ENCODE data around the gene TTLL11.

The TTLL11 gene

GRCh38 chr9:121813519-121814210, 279.4 kb downstream of the TTLL11 start:
- Histone ChIP-seq H3K27me3 (ENCODE audit: control insufficient read depth, insufficient read depth, low read length) (no peaks in the 10 kb centered on the region), H3K4me2 (ENCODE audit: low read length) (no peak overlapping the region), H3K36me3 (ENCODE audit: insufficient read depth, low read length) (peaks cover 2% of the 10 kb centered on the region), H3K4me1 (ENCODE audit: control insufficient read depth, insufficient read depth, low read length) (no peaks in the 10 kb centered on the region), H3K4me3 (ENCODE audit: low read length) (no peak overlapping the region), H3K9ac (ENCODE audit: low read depth, low read length) (no peak overlapping the region), H3K9me3 (replicated peaks; ENCODE audit: low read length) (no peaks in the 10 kb centered on the region)

DNA sequence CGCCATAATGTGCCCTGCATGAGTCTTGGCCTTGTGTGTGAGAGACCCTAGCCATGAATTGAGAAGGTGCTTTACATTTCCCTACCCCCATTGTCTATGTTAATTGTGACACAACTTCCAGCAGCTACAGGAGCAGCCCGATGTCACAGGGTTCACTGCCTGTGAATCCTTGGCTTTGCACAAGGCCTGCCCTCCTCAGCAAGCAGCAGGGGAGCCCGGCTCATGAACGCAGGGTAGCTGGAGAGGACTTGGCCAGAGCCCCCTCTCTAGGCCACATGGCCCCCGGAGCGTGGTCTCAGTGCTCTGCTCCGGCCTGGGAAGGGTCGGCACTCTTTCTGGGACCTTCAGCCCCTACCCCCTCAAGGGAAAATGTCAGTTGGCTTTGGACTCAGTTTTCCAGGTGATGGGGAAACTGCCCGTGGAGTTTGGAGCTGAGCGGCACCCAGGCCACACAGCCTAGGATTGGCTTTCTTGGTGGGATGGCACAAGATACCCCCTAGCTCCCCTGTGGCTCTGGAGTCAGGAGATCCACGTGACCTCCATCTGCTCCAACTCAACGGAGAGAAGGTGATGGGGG, 280.9 kb downstream of the TTLL11 start:
- no peak overlapping the region for H3K4me3 ChIP-seq (ENCODE audit: low read length)
- H3K9me3 ChIP-seq (replicated peaks; ENCODE audit: low read length): no peaks in the 10 kb centered on the region
- no peaks in the 10 kb centered on the region for H3K27me3 ChIP-seq (ENCODE audit: control insufficient read depth, insufficient read depth, low read length)
- no peak overlapping the region for H3K9ac ChIP-seq (ENCODE audit: low read depth, low read length)
- H3K4me1 ChIP-seq (ENCODE audit: control insufficient read depth, insufficient read depth, low read length): peaks cover 6% of the 10 kb centered on the region
- H3K4me2 ChIP-seq (ENCODE audit: low read length): no peak overlapping the region
- H3K36me3 ChIP-seq (ENCODE audit: insufficient read depth, low read length): no peaks in the 10 kb centered on the region

GRCh38 chr9:121811751-121812150, 281.4 kb downstream of the TTLL11 start:
- H3K4me1 ChIP-seq (ENCODE audit: control insufficient read depth, insufficient read depth, low read length): peaks cover 6% of the 10 kb centered on the region
- H3K9ac ChIP-seq (ENCODE audit: low read depth, low read length): no peak overlapping the region
- no peaks in the 10 kb centered on the region for H3K27me3 ChIP-seq (ENCODE audit: control insufficient read depth, insufficient read depth, low read length)
- no peaks in the 10 kb centered on the region for H3K36me3 ChIP-seq (ENCODE audit: insufficient read depth, low read length)
- no peak overlapping the region for H3K4me2 ChIP-seq (ENCODE audit: low read length)
- H3K4me3 ChIP-seq (ENCODE audit: low read length): no peak overlapping the region
- no peaks in the 10 kb centered on the region for H3K9me3 ChIP-seq (replicated peaks; ENCODE audit: low read length)

GRCh38 chr9:121811140-121811539, 282.0 kb downstream of the TTLL11 start:
- Histone ChIP-seq H3K9ac (ENCODE audit: low read depth, low read length) (no peak overlapping the region), H3K9me3 (replicated peaks; ENCODE audit: low read length) (no peaks in the 10 kb centered on the region), H3K36me3 (ENCODE audit: insufficient read depth, low read length) (no peaks in the 10 kb centered on the region), H3K27me3 (ENCODE audit: control insufficient read depth, insufficient read depth, low read length) (no peaks in the 10 kb centered on the region), H3K4me3 (ENCODE audit: low read length) (no peak overlapping the region), H3K4me1 (ENCODE audit: control insufficient read depth, insufficient read depth, low read length) (peaks cover 6% of the 10 kb centered on the region), H3K4me2 (ENCODE audit: low read length) (no peak overlapping the region)

- Histone ChIP-seq H3K4me3 (ENCODE audit: low read length) (no peak overlapping the region), H3K36me3 (ENCODE audit: insufficient read depth, low read length) (no peaks in the 10 kb centered on the region), H3K27me3 (ENCODE audit: control insufficient read depth, insufficient read depth, low read length) (no peaks in the 10 kb centered on the region), H3K4me2 (ENCODE audit: low read length) (no peak overlapping the region), H3K4me1 (ENCODE audit: control insufficient read depth, insufficient read depth, low read length) (peaks cover 6% of the 10 kb centered on the region), H3K9me3 (replicated peaks; ENCODE audit: low read length) (no peaks in the 10 kb centered on the region), H3K9ac (ENCODE audit: low read depth, low read length) (no peak overlapping the region)
These were observed 282.6 kb downstream of the TTLL11 start for GRCh38 chr9:121810489-121810888.

DNA sequence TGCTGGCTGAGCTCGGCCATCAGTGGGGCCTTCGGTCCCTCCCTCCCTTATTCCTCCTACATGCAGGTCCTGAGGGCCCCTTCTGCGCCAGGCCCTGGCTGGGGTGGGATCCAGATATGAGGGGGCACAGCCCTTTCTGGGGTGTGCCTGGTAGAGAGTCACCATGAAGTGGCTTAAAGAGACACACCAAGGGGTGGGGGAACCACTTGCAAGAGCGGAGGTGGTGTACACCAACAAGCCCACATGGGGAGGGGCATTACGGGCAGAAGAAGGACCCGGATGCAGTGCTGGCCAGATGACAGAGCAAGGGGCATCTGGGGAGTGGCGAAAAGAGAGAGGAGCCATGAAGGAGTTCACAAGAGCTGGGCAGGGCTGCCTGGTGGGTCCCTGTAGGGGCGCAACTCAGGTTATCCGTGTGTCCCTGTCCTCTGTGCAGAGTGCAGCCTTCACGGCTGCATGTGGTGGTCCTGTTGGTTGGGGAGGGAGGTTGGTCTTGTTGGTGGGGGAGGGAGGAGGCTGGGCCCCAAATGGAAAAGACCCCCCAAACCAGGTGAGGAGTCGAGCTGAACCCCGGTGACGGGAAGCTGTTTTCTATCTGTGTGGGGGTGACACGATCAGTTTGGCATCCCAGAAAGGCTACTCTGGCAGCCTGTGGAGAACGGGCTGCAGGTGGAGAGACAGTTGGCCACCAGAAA, 283.6 kb downstream of the TTLL11 start:
- Histone ChIP-seq H3K4me2 (ENCODE audit: low read length) (no peak overlapping the region), H3K4me3 (ENCODE audit: low read length) (no peak overlapping the region), H3K36me3 (ENCODE audit: insufficient read depth, low read length) (no peaks in the 10 kb centered on the region), H3K9me3 (replicated peaks; ENCODE audit: low read length) (no peaks in the 10 kb centered on the region), H3K9ac (ENCODE audit: low read depth, low read length) (no peak overlapping the region), H3K4me1 (ENCODE audit: control insufficient read depth, insufficient read depth, low read length) (peaks cover 6% of the 10 kb centered on the region), H3K27me3 (ENCODE audit: control insufficient read depth, insufficient read depth, low read length) (no peaks in the 10 kb centered on the region)

GRCh38 chr9:121808781-121809180, 284.3 kb downstream of the TTLL11 start:
- Histone ChIP-seq H3K27me3 (ENCODE audit: control insufficient read depth, insufficient read depth, low read length) (no peaks in the 10 kb centered on the region), H3K36me3 (ENCODE audit: insufficient read depth, low read length) (no peaks in the 10 kb centered on the region), H3K4me3 (ENCODE audit: low read length) (no peak overlapping the region), H3K4me1 (ENCODE audit: control insufficient read depth, insufficient read depth, low read length) (peaks cover 6% of the 10 kb centered on the region), H3K4me2 (ENCODE audit: low read length) (no peak overlapping the region), H3K9me3 (replicated peaks; ENCODE audit: low read length) (no peaks in the 10 kb centered on the region), H3K9ac (ENCODE audit: low read depth, low read length) (no peak overlapping the region)

GRCh38 chr9:121807823-121808278, 285.3 kb downstream of the TTLL11 start:
- Histone ChIP-seq H3K4me3 (ENCODE audit: low read length) (no peak overlapping the region), H3K36me3 (ENCODE audit: insufficient read depth, low read length) (no peaks in the 10 kb centered on the region), H3K4me1 (ENCODE audit: control insufficient read depth, insufficient read depth, low read length) (peaks cover 6% of the 10 kb centered on the region), H3K27me3 (ENCODE audit: control insufficient read depth, insufficient read depth, low read length) (peaks cover 3% of the 10 kb centered on the region), H3K9me3 (replicated peaks; ENCODE audit: low read length) (no peaks in the 10 kb centered on the region), H3K4me2 (ENCODE audit: low read length) (peak overlapping the region; percentile 51), H3K9ac (ENCODE audit: low read depth, low read length) (no peak overlapping the region)

DNA sequence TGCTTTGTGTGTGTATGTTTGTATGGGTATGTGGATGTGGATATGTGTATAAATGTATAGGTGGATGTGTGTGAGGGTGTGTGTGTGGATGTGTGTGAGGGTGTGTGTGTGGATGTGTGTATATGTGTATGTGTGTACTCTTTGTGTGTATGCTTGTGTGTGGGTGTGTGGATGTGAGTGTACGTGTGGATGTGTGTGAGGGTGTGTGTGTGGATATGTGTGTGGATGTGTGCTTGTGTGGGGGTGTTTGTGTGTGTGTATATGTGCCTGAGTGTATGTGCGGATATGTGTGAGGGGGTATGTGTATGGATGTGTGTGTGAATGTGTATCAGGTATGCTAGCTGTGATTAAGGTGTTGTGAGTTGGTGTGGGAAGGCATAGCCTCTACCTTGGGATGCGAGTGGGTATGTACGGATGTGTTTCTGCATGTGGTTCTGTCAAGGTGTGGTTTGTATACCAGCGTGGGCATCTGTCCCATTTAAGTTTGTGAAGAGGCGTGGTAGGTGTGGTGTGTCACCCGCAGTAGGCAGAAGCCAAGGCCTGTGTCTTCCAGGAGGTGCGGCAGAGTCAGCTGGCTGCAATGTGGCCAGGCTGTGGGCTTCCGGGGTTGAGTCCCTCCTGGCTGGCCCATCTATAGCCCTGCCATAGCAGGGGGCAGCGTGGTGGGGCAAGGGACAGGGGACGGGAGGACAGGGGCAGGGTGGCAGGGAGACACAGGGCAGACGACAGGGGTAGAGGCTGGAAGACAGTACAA, 285.9 kb downstream of the TTLL11 start:
- peaks cover 6% of the 10 kb centered on the region for H3K4me1 ChIP-seq (ENCODE audit: control insufficient read depth, insufficient read depth, low read length)
- no peaks in the 10 kb centered on the region for H3K36me3 ChIP-seq (ENCODE audit: insufficient read depth, low read length)
- H3K9me3 ChIP-seq (replicated peaks; ENCODE audit: low read length): no peaks in the 10 kb centered on the region
- no peak overlapping the region for H3K9ac ChIP-seq (ENCODE audit: low read depth, low read length)
- H3K27me3 ChIP-seq (ENCODE audit: control insufficient read depth, insufficient read depth, low read length): peaks cover 3% of the 10 kb centered on the region
- H3K4me3 ChIP-seq (ENCODE audit: low read length): no peak overlapping the region
- H3K4me2 ChIP-seq (ENCODE audit: low read length): peak overlapping the region; percentile 51

DNA sequence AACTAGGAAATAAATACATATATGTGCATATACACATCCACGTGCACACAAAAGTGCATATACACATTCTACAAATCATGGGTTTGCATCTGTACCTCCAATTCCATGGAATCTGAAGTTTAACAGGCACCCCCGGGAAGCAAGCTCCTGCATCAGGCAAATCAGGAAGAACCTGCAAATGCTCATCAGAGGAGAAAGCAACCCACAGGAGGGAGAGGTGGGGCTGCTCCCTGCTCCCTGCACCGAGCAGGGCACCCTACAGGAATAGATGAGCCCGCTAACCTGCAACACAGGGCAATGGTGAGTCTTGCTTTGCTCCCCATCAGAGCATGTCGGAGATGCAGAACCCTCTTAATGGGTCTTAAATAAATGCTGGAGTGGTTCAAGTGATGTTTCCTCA, 290.4 kb downstream of the TTLL11 start:
- no peak overlapping the region for H3K9ac ChIP-seq (ENCODE audit: low read depth, low read length)
- no peak overlapping the region for H3K4me3 ChIP-seq (ENCODE audit: low read length)
- peaks cover 3% of the 10 kb centered on the region for H3K4me1 ChIP-seq (ENCODE audit: control insufficient read depth, insufficient read depth, low read length)
- peaks cover 6% of the 10 kb centered on the region for H3K27me3 ChIP-seq (ENCODE audit: control insufficient read depth, insufficient read depth, low read length)
- H3K4me2 ChIP-seq (ENCODE audit: low read length): no peak overlapping the region
- H3K9me3 ChIP-seq (replicated peaks; ENCODE audit: low read length): no peaks in the 10 kb centered on the region
- no peaks in the 10 kb centered on the region for H3K36me3 ChIP-seq (ENCODE audit: insufficient read depth, low read length)

DNA sequence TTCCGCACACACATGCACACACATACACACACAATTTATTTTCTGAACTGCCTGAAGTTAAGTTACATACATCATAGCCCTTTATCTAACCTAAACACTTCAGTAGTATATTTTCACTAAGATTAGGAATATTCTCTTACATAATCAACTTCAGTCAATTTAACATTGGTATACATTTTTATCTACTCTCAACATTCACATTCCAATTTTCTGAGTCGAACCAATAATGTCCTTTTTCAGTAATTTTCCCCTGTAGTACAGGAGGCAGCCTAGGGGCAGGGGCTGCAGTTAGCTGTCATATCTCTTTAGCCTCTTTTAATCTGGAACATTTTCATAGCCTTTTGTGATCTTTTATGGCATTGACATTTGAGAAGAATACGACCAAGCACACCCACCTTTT, 291.5 kb downstream of the TTLL11 start:
- H3K9ac ChIP-seq (ENCODE audit: low read depth, low read length): no peak overlapping the region
- no peak overlapping the region for H3K4me3 ChIP-seq (ENCODE audit: low read length)
- no peaks in the 10 kb centered on the region for H3K4me1 ChIP-seq (ENCODE audit: control insufficient read depth, insufficient read depth, low read length)
- H3K27me3 ChIP-seq (ENCODE audit: control insufficient read depth, insufficient read depth, low read length): peaks cover 6% of the 10 kb centered on the region
- no peaks in the 10 kb centered on the region for H3K9me3 ChIP-seq (replicated peaks; ENCODE audit: low read length)
- H3K4me2 ChIP-seq (ENCODE audit: low read length): no peak overlapping the region
- no peaks in the 10 kb centered on the region for H3K36me3 ChIP-seq (ENCODE audit: insufficient read depth, low read length)
